GM12872 (cell line): ENCODE results near the gene ANKS1B.

Experiments used
- CTCF ChIP-seq: IDR thresholded peaks from 3 replicates; pipeline ENCODE4 v1.5.1; 2011; ENCODE audit warnings: low read depth, mild to moderate bottlenecking, low read length, moderate library complexity; ENCODE audit not compliant: insufficient read depth

Gene ANKS1B

DNA sequence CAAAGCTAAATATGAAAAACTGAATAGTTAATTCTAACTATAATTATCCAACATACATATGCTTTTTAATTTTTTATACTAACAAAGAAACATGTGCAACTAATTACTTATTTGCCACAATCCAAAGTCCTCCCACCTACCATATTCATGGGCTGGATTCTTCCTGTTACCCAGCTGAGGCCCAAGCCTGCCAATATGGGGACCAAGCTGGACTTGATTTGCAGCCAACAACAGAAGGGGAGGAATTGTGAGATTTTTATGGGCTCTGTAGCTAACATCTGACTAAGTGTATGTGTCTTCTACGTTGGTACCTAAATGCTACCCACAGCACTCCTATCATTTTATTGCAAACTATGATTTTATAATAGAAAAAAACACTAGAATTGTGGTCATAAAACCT, 13.1 kb upstream of the ANKS1B start:
- no peak for TF ChIP-seq CTCF

- TF ChIP-seq CTCF = no peak
These were observed 11.4 kb upstream of the ANKS1B start for GRCh38 chr12:99996095-99996494.

DNA sequence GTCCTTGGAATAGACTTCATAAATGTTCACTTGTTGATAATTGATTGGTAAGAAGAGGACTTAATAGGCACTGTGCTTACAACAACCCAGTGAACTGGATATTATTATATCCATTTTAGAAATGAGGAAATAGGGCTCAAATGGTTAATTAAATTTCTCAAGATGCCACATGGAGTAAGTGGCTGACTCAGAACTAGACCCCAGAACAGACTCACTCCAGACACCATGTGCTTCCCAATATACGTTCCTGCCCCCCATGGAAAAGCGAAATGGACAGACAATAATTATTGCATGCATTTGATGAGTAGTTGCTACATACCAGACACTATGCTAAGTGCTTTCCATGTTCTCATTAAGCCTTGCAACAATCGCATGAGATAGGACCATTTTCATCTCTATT, 895 bp upstream of the ANKS1B start:
- TF ChIP-seq CTCF = no peak

GRCh38 chr12:99985129-99985570, 414 bp upstream of the ANKS1B start:
- TF ChIP-seq CTCF = no peak

- TF ChIP-seq CTCF = no peak
These were observed 1.1 kb downstream of the ANKS1B start for GRCh38 chr12:99983456-99984258.

DNA sequence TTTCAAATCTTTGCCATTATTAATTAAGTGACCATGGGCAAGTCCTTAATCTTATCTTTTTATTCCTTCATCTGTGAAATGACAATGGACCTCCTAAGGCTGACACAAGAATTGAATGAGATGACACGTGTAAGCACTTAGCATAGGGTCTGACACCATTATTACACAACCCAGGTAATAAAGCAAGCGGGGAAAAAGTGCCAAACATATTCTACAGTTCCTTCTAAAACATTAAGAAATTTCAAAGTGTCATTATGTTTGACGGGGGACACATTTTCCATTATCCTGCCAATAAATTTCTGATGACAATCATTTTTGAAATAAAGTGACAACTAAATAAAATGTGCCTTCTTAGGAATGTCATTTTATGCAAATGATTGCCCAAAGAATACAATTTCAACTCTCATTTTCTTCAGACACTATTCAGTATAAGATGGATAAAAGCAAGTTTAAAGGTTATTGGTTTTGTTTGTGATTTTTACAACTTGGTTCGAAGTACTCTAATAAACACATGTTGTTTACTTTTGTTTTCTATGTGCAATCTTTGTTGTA, 3.0 kb downstream of the ANKS1B start:
- TF ChIP-seq CTCF = no peak

DNA sequence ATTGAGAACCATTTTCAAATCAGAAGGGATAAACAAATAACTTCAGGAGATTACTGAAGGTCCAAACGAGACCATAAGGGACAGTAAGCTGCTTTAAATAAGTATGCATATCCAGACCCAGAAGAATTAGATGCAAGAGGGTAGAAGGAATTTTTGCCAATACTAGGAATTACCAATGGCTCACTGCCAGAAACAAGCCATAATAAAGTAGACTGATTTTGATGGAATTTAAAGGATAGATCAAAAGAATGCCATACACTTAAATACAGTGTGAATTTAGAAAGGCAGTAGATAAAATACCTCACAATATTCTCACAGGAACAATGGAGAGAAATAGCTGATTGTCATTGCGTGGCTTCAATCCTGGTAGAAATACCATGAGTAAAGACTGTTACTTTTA, 5.3 kb downstream of the ANKS1B start:
- TF ChIP-seq CTCF = no peak
